ENCODE measurements around the gene DNER.
"Not testable (repeated sequence)": the region's sequence is repeated elsewhere in the genome, so short reads cannot be mapped to it uniquely, and the experiment has no call there.

DNER gene

GRCh38 chr2:229733611-229734245 is 19.4 kb upstream of the DNER start:
- Histone ChIP-seq H3K4me1 (ENCODE audit: control insufficient read depth, insufficient read depth, low read length) (peaks cover 23% of the 10 kb centered on the region), H3K36me3 (ENCODE audit: control insufficient read depth, insufficient read depth, low read length) (no peaks in the 10 kb centered on the region), H3K4me3 (ENCODE audit: low read depth, low read length) (no peak overlapping the region), H3K9me3 (ENCODE audit: control insufficient read depth, insufficient read depth, low read depth, low read length) (peaks cover 17% of the 10 kb centered on the region), H3K9ac (ENCODE audit: low read length) (peak overlapping the region; percentile 64), H3K27me3 (ENCODE audit: control insufficient read depth, insufficient read depth, low read length) (no peaks in the 10 kb centered on the region), H3K27ac (ENCODE audit: low read depth, low read length) (peak overlapping the region; percentile 57)

- no peak overlapping the region for H3K9ac ChIP-seq (ENCODE audit: low read length)
- peaks cover 11% of the 10 kb centered on the region for H3K9me3 ChIP-seq (ENCODE audit: control insufficient read depth, insufficient read depth, low read depth, low read length)
- H3K4me1 ChIP-seq (ENCODE audit: control insufficient read depth, insufficient read depth, low read length): peaks cover 23% of the 10 kb centered on the region
- no peaks in the 10 kb centered on the region for H3K27me3 ChIP-seq (ENCODE audit: control insufficient read depth, insufficient read depth, low read length)
- H3K4me3 ChIP-seq (ENCODE audit: low read depth, low read length): no peak overlapping the region
- H3K27ac ChIP-seq (ENCODE audit: low read depth, low read length): no peak overlapping the region
- no peaks in the 10 kb centered on the region for H3K36me3 ChIP-seq (ENCODE audit: control insufficient read depth, insufficient read depth, low read length)
Measured at GRCh38 chr2:229732897-229733296, 18.5 kb upstream of the DNER start.

GRCh38 chr2:229731916-229732315 is 17.6 kb upstream of the DNER start:
- no peaks in the 10 kb centered on the region for H3K36me3 ChIP-seq (ENCODE audit: control insufficient read depth, insufficient read depth, low read length)
- H3K9me3 ChIP-seq (ENCODE audit: control insufficient read depth, insufficient read depth, low read depth, low read length): peaks cover 8% of the 10 kb centered on the region
- H3K4me3 ChIP-seq (ENCODE audit: low read depth, low read length): no peak overlapping the region
- no peaks in the 10 kb centered on the region for H3K27me3 ChIP-seq (ENCODE audit: control insufficient read depth, insufficient read depth, low read length)
- peaks cover 23% of the 10 kb centered on the region for H3K4me1 ChIP-seq (ENCODE audit: control insufficient read depth, insufficient read depth, low read length)
- H3K9ac ChIP-seq (ENCODE audit: low read length): no peak overlapping the region
- no peak overlapping the region for H3K27ac ChIP-seq (ENCODE audit: low read depth, low read length)

- Histone ChIP-seq H3K27me3 (ENCODE audit: control insufficient read depth, insufficient read depth, low read length) (no peaks in the 10 kb centered on the region), H3K4me1 (ENCODE audit: control insufficient read depth, insufficient read depth, low read length) (peaks cover 23% of the 10 kb centered on the region), H3K27ac (ENCODE audit: low read depth, low read length) (no peak overlapping the region), H3K9me3 (ENCODE audit: control insufficient read depth, insufficient read depth, low read depth, low read length) (peaks cover 5% of the 10 kb centered on the region; the same call in 1 of the 2 replicates), H3K4me3 (ENCODE audit: low read depth, low read length) (no peak overlapping the region), H3K9ac (ENCODE audit: low read length) (no peak overlapping the region), H3K36me3 (ENCODE audit: control insufficient read depth, insufficient read depth, low read length) (no peaks in the 10 kb centered on the region)
Measured at GRCh38 chr2:229731363-229731762, 17.0 kb upstream of the DNER start.

GRCh38 chr2:229728370-229728769 is 14.0 kb upstream of the DNER start:
- H3K4me1 ChIP-seq (ENCODE audit: control insufficient read depth, insufficient read depth, low read length): peaks cover 9% of the 10 kb centered on the region
- no peak overlapping the region for H3K9ac ChIP-seq (ENCODE audit: low read length)
- no peak overlapping the region for H3K4me3 ChIP-seq (ENCODE audit: low read depth, low read length)
- H3K27ac ChIP-seq (ENCODE audit: low read depth, low read length): no peak overlapping the region
- H3K9me3 ChIP-seq (ENCODE audit: control insufficient read depth, insufficient read depth, low read depth, low read length): no peaks in the 10 kb centered on the region
- H3K27me3 ChIP-seq (ENCODE audit: control insufficient read depth, insufficient read depth, low read length): no peaks in the 10 kb centered on the region
- no peaks in the 10 kb centered on the region for H3K36me3 ChIP-seq (ENCODE audit: control insufficient read depth, insufficient read depth, low read length)

- H3K4me3 ChIP-seq (ENCODE audit: low read depth, low read length): no peak overlapping the region
- H3K27ac ChIP-seq (ENCODE audit: low read depth, low read length): no peak overlapping the region
- H3K27me3 ChIP-seq (ENCODE audit: control insufficient read depth, insufficient read depth, low read length): no peaks in the 10 kb centered on the region
- no peak overlapping the region for H3K9ac ChIP-seq (ENCODE audit: low read length)
- H3K36me3 ChIP-seq (ENCODE audit: control insufficient read depth, insufficient read depth, low read length): no peaks in the 10 kb centered on the region
- H3K9me3 ChIP-seq (ENCODE audit: control insufficient read depth, insufficient read depth, low read depth, low read length): no peaks in the 10 kb centered on the region
- H3K4me1 ChIP-seq (ENCODE audit: control insufficient read depth, insufficient read depth, low read length): peaks cover 3% of the 10 kb centered on the region
Measured at GRCh38 chr2:229726643-229727042, 12.3 kb upstream of the DNER start.

- Histone ChIP-seq H3K4me1 (ENCODE audit: control insufficient read depth, insufficient read depth, low read length) (no peaks in the 10 kb centered on the region), H3K36me3 (ENCODE audit: control insufficient read depth, insufficient read depth, low read length) (no peaks in the 10 kb centered on the region), H3K27ac (ENCODE audit: low read depth, low read length) (no peak overlapping the region), H3K9ac (ENCODE audit: low read length) (no peak overlapping the region), H3K4me3 (ENCODE audit: low read depth, low read length) (no peak overlapping the region), H3K9me3 (ENCODE audit: control insufficient read depth, insufficient read depth, low read depth, low read length) (no peaks in the 10 kb centered on the region), H3K27me3 (ENCODE audit: control insufficient read depth, insufficient read depth, low read length) (no peaks in the 10 kb centered on the region)
Measured at GRCh38 chr2:229725716-229726574, 11.6 kb upstream of the DNER start.

- not testable (repeated sequence) for H3K9ac ChIP-seq (ENCODE audit: low read length); H3K36me3 ChIP-seq (ENCODE audit: control insufficient read depth, insufficient read depth, low read length); H3K4me1 ChIP-seq (ENCODE audit: control insufficient read depth, insufficient read depth, low read length); H3K27ac ChIP-seq (ENCODE audit: low read depth, low read length); H3K4me3 ChIP-seq (ENCODE audit: low read depth, low read length); H3K9me3 ChIP-seq (ENCODE audit: control insufficient read depth, insufficient read depth, low read depth, low read length); H3K27me3 ChIP-seq (ENCODE audit: control insufficient read depth, insufficient read depth, low read length)
Measured at GRCh38 chr2:229723192-229723591, 8.8 kb upstream of the DNER start.

GRCh38 chr2:229719926-229720647 is 5.7 kb upstream of the DNER start:
- no peak overlapping the region for H3K9ac ChIP-seq (ENCODE audit: low read length)
- no peaks in the 10 kb centered on the region; the same call in 1 of the 2 replicates for H3K4me1 ChIP-seq (ENCODE audit: control insufficient read depth, insufficient read depth, low read length)
- no peak overlapping the region for H3K4me3 ChIP-seq (ENCODE audit: low read depth, low read length)
- no peaks in the 10 kb centered on the region for H3K36me3 ChIP-seq (ENCODE audit: control insufficient read depth, insufficient read depth, low read length)
- H3K27ac ChIP-seq (ENCODE audit: low read depth, low read length): no peak overlapping the region
- no peaks in the 10 kb centered on the region for H3K9me3 ChIP-seq (ENCODE audit: control insufficient read depth, insufficient read depth, low read depth, low read length)
- peaks cover 37% of the 10 kb centered on the region for H3K27me3 ChIP-seq (ENCODE audit: control insufficient read depth, insufficient read depth, low read length)

- H3K4me1 ChIP-seq (ENCODE audit: control insufficient read depth, insufficient read depth, low read length): peaks cover 4% of the 10 kb centered on the region
- H3K36me3 ChIP-seq (ENCODE audit: control insufficient read depth, insufficient read depth, low read length): no peaks in the 10 kb centered on the region
- H3K4me3 ChIP-seq (ENCODE audit: low read depth, low read length): no peak overlapping the region
- H3K27me3 ChIP-seq (ENCODE audit: control insufficient read depth, insufficient read depth, low read length): peaks cover 56% of the 10 kb centered on the region
- H3K9me3 ChIP-seq (ENCODE audit: control insufficient read depth, insufficient read depth, low read depth, low read length): no peaks in the 10 kb centered on the region
- H3K9ac ChIP-seq (ENCODE audit: low read length): no peak overlapping the region
- no peak overlapping the region for H3K27ac ChIP-seq (ENCODE audit: low read depth, low read length)
Measured at GRCh38 chr2:229718057-229718456, 3.7 kb upstream of the DNER start.
